HG02798 (cell line): Measurements from ENCODE around the gene ZC3H12D.
"Not testable (repeated sequence)": the region's sequence is repeated elsewhere in the genome, so short reads cannot be mapped to it uniquely, and the experiment has no call there.

ENCODE experiments used
- ATAC-seq: cut with Tn5 transposase; IDR thresholded peaks from one replicate; pipeline ENCODE4 v1.9.1; 2021; ENCODE audit warnings: mild to moderate bottlenecking; ENCODE audit not compliant: unreplicated experiment, poor library complexity

The ZC3H12D gene

DNA sequence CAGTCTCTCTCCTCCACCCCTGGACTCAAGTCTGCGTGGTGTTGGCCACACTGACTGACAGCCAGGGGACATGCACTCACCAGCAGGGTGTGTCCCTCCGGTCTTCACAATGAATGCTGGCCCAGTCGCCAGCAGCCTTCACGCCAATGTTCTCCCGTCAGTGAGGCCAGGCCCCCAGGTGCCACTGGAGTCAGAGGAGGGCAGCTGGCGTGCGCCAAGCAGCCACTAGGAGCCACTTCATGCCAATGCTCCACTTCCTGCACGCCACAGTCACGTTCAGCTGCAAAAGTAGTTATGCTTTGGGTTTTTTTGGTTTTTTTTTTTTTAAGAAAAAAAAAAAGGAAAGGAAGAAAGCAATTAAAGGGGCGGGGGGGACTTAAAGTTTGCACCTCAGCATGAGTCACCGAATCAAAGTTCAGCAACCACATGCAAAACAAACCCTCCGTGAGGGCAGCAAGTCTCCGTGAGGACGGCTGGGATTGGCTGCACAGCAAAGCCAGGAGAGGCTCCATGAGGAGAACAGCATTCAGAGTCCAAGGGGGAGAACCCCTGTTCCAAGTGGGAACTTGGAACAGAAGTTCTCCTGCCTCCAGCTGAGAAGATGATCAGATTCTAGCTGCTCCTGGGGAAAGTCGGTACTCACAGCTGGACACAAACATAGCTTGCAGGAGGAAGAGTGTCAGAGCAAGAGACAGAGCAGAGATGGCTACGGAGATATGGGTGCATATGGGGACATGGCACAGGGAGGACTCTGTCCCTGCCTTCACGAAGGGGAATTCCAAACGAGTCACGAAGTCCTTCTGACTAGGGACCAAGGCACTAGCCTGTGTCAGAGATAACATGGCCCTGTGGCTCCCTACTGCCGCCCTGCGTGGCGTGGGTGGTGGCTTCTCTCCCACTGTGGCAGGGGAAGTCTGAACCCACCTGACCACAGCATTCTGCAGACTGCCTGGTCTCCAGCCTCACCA, at the start of gene ZC3H12D:
Gene ZC3H12D (minus strand): TSS at position 282 of the 968 bp plus-strand sequence. CDS start 10,471 bp downstream, outside the sequence.
- peak; percentile 47 for ATAC-seq

DNA sequence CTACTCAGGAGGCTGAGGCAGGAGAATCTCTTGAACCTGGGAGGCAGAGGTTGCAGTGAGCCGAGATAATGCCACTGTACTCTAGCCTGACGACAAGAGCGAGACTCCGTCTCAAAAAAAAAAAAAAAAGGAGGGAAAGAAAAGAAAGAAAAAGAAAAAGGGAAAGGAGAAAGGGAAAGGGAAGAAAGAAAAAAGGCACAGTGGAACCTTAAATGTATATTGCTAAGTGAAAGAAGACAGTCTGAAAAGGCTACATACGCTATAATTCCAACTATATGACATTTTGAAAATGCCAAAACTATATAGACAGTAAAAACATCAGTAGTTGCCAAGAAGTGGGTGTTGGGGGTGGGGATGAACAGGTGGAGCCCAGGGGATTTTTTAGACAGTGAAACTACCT, 44.8 kb upstream of the ZC3H12D start:
- ATAC-seq, result no peak

DNA sequence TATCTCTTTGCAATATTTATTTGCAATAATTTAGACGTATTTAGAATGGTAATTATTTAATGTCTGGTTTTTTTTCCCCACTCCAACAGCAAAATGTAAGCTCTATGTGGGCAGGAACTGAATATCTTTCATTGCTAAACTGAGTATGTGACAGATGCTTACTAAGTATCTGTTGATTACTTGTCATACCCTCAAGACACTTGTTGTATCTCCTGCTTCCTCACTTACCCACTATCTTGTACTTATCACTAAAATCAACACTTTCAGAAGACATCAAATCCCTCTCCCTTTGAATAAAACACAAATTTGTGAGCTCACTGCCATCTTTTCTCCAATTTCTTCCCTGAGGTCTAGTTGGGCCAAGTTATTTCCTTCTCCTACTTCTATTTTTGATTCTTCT, 30.7 kb upstream of the ZC3H12D start:
- ATAC-seq, result no peak

DNA sequence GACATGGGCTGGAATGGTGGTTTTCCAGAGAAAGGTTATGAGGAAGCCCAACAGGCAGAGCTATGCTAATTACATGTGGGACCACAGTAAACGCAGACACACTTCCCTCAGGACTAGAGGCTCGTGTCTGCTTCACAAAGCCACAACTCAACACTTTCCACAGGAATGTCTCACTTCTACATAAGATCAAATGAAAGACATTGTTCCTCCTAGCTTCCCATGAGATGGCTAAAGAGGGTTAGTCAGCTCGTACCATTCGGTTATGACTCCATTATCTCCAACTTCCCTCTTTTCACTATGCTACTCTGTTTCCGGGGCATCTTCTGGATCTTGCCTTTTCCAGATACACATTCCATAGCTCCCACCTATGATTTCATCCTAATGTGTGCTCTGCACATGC, 29.1 kb upstream of the ZC3H12D start:
- ATAC-seq, result no peak

DNA sequence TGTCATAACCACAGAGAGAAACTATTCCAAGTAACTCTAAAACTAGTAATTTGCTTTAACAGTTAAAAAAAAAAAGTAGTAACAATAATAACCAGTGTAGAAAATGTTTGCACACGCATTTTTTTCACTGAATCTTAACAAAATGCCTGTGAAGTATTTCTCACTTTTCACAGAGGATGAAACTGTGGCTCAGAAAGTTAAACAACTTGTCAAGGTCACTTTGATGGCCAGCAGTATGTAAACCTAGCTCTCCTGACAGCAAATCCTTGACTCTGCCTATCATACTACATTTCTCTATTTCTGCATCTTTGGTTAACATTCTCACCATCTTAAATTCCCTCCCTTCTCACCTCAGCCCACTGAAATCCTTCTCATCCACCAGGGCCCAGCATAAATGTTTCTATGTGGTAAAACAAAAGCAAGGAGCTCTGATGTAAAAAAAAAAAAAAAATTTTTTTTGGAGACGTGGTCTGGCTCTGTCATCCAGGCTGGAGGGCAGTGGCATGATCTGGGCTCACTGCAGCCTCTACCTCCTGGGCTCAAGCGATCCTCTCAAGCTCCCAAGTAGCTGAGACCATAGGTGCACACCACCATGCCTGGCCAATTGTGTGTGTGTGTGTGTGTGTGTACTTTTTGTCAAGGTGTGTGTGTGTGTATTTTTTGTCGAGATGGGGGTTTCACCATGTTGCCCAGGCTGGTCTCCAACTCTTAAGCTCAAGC, 26.1 kb upstream of the ZC3H12D start:
- no peak for ATAC-seq

DNA sequence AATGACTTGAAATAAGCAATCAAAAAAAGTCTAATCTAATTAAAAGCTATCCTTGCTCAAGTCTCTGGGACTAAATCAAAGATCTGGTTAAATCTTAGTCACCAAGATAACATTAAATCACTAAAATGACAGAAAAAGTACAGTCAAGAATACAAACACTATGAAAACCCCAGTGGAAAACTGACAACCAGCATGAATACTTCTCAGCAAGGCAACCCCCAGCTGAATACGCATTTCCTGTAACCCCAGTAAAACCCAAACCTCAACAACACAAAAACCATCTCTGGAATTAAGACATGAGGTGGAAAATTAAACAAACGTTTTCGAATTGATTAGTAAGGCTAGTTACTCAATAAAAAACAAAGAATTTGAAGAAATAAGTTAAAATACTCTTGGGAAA, 23.7 kb upstream of the ZC3H12D start:
- no peak for ATAC-seq

DNA sequence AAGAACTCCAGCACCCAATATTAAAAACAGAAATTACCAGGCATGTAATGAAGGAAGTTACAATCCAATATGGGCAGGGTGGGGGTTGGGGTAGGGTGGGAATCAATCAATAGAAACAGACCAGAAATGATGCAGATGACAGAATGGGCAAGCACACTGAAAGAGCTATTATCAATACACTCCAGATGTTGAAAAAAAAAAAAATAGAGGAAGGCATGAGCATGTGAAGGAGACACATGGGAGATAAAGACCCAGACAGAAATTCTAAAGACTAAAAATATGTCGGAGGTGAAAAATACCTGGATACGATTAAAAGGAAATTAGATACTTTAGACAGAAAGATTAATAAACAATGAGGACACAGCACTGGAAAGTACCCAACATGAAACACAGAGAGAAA, 19.1 kb upstream of the ZC3H12D start:
- no peak for ATAC-seq

DNA sequence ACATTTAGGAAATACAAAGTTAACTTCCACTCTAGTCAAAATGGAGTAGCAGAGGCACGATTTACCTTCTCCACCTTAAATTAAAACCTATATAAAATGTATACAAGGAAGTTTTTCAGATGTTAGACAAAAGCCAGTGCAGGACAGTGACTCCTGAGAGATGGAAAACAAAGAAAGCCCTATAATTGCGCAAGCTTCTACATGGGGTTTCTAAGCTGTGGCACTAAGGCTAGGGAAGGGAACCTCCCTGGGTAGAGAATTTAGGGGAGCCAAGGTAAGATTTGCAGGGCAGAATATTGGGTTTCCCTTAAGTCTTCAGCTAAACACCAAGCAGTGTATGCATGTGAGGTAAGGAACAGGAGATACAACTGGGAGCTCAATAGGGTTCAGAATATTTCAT, 18.5 kb upstream of the ZC3H12D start:
- ATAC-seq, result no peak

DNA sequence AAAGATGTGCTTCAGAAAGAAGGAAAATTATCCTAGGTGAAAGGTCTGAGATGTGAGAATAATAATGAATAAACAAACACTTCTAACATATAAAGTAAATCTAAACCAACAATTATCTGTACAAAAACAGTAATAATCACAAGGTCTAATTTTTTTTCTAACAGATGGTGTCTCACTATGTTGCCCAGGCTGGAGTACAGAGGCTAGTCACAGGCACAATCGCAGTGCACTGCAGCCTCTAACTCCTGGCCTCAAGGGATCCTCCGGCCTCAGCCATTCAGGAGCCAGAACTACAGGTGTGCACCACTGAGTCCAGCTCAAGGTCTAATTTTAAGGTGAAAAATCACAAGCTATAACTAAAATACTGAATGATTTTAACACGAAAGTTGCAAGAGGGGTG, 17.0 kb upstream of the ZC3H12D start:
- ATAC-seq, result no peak

DNA sequence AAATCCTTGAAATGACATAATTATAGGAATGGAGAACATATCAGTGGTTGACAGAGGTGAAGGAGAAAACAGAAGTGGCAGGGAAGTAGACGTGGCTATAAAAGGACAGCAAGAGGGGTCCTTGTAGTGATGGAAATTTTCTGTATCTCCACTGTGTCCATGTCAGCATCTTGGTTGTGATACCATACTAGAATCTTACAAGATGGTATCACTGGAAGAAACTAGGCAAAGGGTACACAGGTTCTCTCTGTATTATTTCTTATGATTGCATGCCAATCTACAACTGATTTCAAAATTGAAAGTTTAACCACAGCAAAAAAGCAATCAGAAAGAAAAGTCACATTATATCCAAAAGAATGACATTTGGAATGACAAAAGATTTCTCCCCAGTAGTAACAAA, 16.4 kb upstream of the ZC3H12D start:
- no peak for ATAC-seq

DNA sequence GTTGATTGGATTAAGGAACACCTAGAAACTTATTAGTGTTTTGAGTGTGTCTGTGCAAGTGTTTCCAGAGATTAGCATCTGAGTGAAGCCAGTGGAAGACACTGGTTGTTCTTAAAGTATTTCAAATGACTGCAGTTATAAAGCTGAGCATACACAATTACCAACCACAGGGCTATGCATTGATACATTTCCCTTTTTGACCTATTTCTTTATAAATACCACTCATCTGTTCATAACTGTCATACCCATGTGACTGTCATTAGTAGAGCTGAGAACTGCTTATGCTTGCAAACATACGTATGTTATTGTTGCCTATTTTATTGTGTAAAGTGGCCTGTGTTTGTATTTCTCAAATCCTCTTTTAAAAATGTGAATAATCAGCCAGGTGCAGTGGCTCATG, 15.3 kb upstream of the ZC3H12D start:
- no peak for ATAC-seq

DNA sequence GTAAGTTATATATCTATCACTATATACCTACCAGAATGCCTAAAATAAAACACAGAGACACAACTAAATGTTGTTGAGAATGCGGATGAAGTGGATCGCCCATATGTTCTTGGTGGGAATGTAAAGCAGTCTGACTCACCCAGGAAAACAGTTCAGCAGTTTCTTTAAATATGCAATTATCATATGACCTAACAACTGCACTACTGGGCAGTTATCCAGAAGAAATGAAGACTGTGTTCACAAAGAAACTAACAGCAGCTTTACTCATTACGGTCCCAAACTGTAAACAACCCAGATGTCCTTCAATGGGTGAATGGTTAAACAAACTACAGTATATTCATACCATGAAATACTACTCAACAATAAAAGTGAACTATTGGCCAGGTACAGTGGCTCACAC, 14.3 kb upstream of the ZC3H12D start:
- no peak for ATAC-seq

DNA sequence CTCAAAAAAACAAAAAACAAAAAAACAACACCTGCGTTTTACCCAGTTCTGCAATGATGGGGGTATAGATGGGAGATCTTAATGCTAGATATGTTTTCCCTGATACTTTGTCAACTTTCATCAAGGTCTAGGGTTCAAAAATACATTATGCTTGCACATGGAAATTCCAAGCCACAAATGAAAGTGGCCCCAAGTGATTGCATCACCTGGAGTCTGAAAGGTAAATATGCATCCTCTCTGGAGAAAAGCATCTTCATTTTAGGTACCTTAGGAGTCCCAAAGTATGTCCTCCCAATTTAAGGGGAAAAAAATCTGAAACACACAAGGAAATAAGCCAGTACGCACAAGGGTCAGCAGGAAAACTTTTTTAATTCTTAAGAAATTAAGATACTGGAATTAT, 12.6 kb upstream of the ZC3H12D start:
- no peak for ATAC-seq

DNA sequence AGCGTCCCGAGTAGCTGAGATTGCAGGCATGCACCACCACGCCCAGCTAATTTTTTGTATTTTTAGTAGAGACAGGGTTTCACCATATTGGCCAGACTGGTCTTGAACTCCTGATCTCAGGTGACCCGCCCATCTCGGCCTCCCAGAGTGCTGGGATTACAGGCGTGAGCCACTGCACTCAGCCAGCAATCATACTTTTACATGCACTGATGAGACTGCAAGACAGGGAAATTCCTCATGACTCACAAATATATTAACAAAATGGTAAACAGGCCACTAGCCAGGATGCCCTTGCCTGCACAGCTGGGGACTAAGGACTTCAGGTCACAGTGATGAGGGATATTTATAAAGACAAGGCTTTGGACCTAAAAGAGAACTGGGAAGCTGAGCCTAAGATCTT, 11.8 kb upstream of the ZC3H12D start:
- ATAC-seq, result peak; percentile 53

DNA sequence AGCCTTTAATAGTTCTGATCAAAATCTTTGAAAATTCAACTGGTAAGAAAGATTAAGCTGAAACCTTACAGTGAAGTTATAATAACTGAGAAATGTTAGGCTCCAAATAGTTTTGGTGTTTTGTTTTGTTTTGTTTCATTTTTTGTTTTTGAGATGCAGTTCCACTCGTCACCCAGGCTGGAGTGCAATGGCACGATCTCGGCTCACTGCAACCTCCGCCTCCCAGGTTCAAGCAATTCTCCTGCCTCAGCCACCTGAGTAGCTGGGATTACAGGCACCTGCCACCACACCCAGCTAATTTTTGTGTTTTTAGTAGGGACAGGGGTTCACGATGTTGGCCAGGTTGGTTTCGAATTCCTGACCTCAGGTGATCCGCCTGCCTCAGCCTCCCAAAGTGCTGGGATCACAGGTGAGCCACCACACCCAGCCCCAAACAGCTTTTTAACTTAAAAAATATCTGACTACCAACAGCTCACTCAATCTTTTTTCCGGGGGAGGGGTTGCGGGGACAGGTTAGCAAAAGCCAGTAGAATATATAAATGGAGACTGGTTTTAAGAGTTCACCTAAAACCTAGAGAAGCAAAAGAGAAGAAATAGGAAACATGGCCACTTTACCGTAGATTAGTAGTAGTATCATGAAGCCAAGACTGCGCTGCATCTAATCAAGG, 10.7 kb upstream of the ZC3H12D start:
- not testable (repeated sequence) for ATAC-seq

DNA sequence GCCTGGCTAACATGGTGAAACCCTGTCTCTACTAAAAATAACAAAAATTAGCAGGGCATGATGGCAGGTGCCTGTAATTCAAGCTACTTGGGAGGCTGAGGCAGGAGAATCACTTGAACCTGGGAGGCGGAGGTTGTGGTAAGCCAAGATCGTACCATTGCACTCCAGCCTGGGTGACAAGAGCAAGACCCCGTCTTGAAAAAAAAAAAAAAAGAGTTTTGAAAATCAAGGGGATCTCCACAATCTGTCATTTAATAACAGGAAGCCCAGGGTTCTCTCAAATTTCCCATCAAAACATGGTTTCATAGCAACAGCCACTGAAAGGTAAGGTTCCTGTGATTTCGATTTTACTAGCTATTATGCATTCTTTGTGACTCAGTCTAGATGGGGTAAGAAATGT, 10.0 kb upstream of the ZC3H12D start:
- ATAC-seq, result peak; percentile 75

DNA sequence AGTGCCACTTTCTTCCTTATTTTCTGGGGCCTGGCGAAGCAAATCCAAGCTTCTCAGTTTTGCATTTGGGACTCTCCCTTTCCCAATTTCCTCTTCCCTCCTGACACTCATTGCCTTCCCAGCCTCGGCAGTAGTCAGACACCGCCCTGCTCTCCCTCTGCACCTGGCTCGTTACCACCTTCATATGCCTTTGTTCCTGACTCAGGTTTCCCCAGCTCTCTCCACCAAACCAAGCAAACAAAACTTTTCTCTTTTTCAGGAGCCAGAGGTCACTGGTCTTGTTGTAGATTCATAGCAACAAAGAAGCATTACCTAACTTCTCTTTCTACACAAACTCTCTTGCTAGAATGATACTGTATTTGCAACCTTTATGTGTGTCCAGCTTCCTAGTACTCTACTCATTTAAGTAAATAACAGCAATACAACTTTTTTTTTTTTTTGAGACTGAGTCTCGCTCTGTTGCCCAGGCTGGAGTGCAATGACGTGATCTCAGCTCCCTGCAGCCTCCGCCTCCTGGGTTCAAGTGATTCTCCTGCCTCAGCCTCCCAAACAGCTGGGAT, 9.0 kb upstream of the ZC3H12D start:
- ATAC-seq, result no peak

DNA sequence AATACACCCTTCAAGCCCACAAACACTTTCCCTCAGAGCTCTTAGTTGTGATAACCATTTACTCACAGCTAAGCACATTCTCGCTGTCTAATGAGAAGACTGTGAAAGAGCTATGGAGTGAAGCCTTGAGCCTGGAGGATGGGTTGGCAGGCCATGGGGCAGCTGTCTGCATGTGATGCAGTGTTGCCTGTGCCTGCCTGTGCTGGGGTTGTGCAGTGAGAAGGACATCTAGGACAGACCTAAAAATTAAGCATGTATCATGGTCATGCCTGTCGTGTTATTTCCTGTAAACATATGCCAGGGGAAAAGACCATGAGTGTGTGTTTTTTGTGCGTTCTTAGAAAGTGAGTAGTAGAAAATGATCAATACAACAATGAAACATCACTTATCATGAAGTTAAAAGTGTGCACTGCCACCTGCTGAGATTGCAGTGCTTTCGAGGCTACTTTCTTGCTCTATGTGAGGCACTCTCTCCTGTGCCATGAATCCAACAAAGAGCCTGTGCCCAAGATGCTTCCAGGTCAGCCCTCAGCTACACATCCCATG, 8.1 kb upstream of the ZC3H12D start:
- ATAC-seq, result no peak

DNA sequence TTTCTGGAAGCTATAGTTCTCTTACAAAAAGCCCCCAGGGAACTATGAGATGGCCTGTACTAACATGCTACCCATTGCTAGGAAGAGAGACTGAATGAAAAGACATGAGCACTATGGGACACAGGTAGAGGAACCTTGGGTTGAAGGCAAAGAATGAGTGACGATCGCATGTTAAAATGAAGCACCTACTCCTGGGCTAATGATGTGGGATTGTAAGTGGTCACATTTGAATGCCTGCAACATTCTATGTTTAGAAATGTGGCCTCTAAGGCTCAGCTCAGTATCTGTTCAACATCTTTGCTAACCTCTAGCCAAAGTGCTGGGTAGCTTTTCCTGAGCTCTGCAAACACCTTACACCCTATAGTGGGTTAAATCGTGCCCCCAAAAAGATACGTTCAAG, 5.2 kb upstream of the ZC3H12D start:
- no peak for ATAC-seq

DNA sequence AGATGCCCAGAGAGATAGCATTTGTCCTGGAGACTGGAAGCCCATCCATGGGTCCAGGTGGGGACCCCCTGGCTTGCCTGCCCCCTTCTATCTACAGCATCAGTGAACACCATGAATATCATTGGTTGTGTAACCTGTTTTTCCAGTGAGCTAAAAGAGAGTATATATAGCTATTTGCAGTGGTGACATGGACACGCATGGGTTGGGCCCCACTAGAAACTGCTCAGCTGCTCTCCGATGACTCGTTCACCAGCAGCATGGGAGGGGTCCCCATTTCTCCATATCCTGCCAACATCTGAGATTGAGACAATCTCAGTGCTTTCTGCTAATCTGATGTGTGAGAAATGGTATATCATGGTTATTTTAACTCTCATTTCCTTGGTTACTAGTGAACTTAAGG, 4.0 kb upstream of the ZC3H12D start:
- no peak for ATAC-seq
